DND-41 (cell line): ENCODE measurements around the gene SLC5A8.

Experiments
- CTCF ChIP-seq: IDR thresholded peaks from 2 replicates; pipeline ENCODE4 v1.5.1; 2012; ENCODE audit warnings: borderline replicate concordance, low read length, moderate library complexity, mild to moderate bottlenecking; ENCODE audit not compliant: poor library complexity, severe bottlenecking; ENCODE audit errors: extremely low read depth
- EZH2 ChIP-seq: IDR thresholded peaks from 3 replicates; pipeline ENCODE4 v1.6.1; 2012; ENCODE audit warnings: borderline replicate concordance, low read depth, mild to moderate bottlenecking, moderate library complexity, low read length, inconsistent platforms; ENCODE audit not compliant: severe bottlenecking

GRCh38 chr12:101204602-101205304 is 5.3 kb downstream of the SLC5A8 start:
- no peak for TF ChIP-seq EZH2
- TF ChIP-seq CTCF, result no peak
